Endothelial cell of umbilical vein (primary cell): ENCODE data around the gene UBL3.

Source experiments
- CTCF ChIP-seq, 2 donors: IDR thresholded peaks; 1 replicate in 1 of 2; 2 replicates in 1 of 2; pipeline ENCODE4 v1.5.1; 2011; ENCODE audit warnings: low read length in 2 of 2, mild to moderate bottlenecking in 2 of 2, moderate library complexity in 2 of 2, control low read depth in 1 of 2, inconsistent platforms in 1 of 2, low read depth in 1 of 2; ENCODE audit not compliant: insufficient read depth in 1 of 2; ENCODE audit errors: extremely low read depth in 1 of 2
- EZH2 ChIP-seq: IDR thresholded peaks from 2 replicates; pipeline ENCODE4 v1.6.1; 2012; ENCODE audit warnings: borderline replicate concordance, low read depth, mild to moderate bottlenecking, moderate library complexity, low read length, inconsistent platforms; ENCODE audit not compliant: severe bottlenecking
- FOS ChIP-seq: IDR thresholded peaks from 2 replicates; pipeline ENCODE4 v1.6.1; 2011; ENCODE audit warnings: mild to moderate bottlenecking, low read length, moderate library complexity, borderline replicate concordance; ENCODE audit not compliant: insufficient read depth
- GATA2 ChIP-seq: IDR thresholded peaks from 2 replicates; pipeline ENCODE4 v1.7.0; 2011; ENCODE audit warnings: low read depth, mild to moderate bottlenecking, moderate library complexity, mixed read lengths, low read length; ENCODE audit not compliant: insufficient read length, insufficient read depth
- JUN ChIP-seq: IDR thresholded peaks from 2 replicates; pipeline ENCODE4 v1.6.1; 2011; ENCODE audit warnings: borderline replicate concordance, low read depth; ENCODE audit not compliant: insufficient read length, insufficient read depth
- MAX ChIP-seq: IDR thresholded peaks from 2 replicates; pipeline ENCODE4 v1.6.1; 2011; ENCODE audit not compliant: insufficient read depth, insufficient read length
- MYC ChIP-seq: IDR thresholded peaks from one replicate; pipeline ENCODE4 v1.6.1; 2011; ENCODE audit warnings: mild to moderate bottlenecking, low read depth, low read length
- POLR2A ChIP-seq: IDR thresholded peaks from 2 replicates; pipeline ENCODE4 v1.6.1; 2012; ENCODE audit warnings: low read depth, mild to moderate bottlenecking, control low read depth, low read length
- POLR2AphosphoS5 ChIP-seq: IDR thresholded peaks from 2 replicates; pipeline ENCODE4 v1.6.1; 2012; ENCODE audit warnings: low read depth, mild to moderate bottlenecking, control low read depth, low read length, moderate library complexity; ENCODE audit not compliant: insufficient read depth

- no peak for TF ChIP-seq EZH2
- TF ChIP-seq CTCF (IDR thresholded peaks at IDR 0.05; ENCODE audit: extremely low read depth in 1 of 2, insufficient read depth in 1 of 2, low read depth in 1 of 2, low read length in 2 of 2) = no peak
- no peak for TF ChIP-seq GATA2
- no peak for TF ChIP-seq POLR2A
- no peak for TF ChIP-seq MYC
- no peak for TF ChIP-seq FOS
- no peak for TF ChIP-seq POLR2AphosphoS5
- TF ChIP-seq MAX = no peak
- TF ChIP-seq JUN = no peak
These were observed 42.2 kb downstream of the UBL3 start for GRCh38 chr13:29808264-29808663.
